Measurements from ENCODE around the gene TNPO3.
"Not testable (repeated sequence)": the region's sequence is repeated elsewhere in the genome, so short reads cannot be mapped to it uniquely, and the experiment has no call there.

Gene TNPO3

GRCh38 chr7:128921866-128922440 is 133.0 kb downstream of the TNPO3 start:
- no peak for DNase-seq (ENCODE audit: low read depth)

- DNase-seq (ENCODE audit: low read depth): no peak
Observed at GRCh38 chr7:128920913-128921582, 133.9 kb downstream of the TNPO3 start.

- no peak for DNase-seq (ENCODE audit: low read depth)
Observed at GRCh38 chr7:128919881-128920799, 134.8 kb downstream of the TNPO3 start.

GRCh38 chr7:128919241-128919640 is 135.7 kb downstream of the TNPO3 start:
- no peak for DNase-seq (ENCODE audit: low read depth)

GRCh38 chr7:128918016-128918665 is 136.8 kb downstream of the TNPO3 start:
- no peak for DNase-seq (ENCODE audit: low read depth)

DNA sequence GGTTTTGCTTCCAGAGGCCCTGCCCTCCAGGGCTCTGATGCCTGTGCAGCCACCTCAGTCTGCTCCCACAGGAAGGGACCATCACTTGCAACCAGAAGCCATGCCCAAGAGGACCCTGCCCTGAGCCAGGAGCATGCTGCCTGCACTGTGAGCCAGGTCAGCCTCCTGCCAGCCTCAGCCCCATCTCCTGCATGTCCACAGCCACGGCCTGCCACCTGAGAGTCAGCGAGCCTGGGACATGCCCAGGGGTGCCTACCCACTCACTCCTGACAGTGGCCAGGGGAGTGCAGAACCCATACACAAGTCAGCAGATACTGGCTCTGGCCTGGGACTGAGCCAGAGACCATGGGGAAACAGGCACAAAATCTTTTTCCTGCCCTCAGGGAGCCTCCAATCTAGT is 137.8 kb downstream of the TNPO3 start:
- no peak for DNase-seq (ENCODE audit: low read depth)

DNA sequence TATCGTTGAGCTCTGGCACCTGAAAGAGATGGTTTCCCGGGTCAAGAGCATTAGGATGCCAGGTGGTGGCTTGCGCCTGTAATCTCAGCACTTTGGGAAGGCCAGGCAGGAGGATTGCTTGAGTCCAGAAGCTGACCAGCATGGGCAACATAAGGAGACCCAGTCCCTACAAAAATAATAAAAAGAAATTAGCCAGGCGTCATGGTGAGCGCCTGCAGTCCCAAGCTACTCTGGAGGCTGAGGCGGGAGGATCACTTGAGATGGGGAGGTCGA is 138.3 kb downstream of the TNPO3 start:
- DNase-seq (ENCODE audit: low read depth): no peak

GRCh38 chr7:128915841-128916642 is 138.9 kb downstream of the TNPO3 start:
- DNase-seq (ENCODE audit: low read depth): no peak

DNA sequence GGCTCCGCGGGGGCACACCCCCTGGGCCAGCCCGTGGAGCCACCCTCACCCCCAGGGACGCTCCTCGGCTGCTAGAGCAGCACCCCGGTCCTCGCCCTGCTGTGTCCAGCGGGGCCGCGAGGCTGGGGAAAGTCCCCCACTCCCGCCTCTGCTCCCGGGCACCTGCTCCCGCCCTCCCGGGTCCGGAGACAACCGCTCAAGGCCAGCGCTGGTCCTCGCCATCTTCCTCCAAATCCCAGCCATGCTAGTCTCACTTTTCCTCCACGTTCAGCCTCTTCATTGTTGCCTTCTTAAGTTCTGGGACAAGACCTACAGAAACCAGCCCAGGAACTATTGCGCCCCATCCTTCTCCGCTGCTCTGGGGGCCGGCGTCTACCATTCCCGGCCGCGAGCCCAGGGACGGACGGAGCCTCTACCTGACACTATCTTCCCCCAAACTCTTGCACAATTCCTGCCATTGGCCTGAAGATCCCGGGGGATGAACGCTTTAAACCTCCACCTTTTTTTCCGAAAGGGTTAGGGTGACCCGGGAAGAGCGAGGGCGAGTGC is 139.6 kb downstream of the TNPO3 start:
- DNase-seq (ENCODE audit: low read depth): no peak

GRCh38 chr7:128914566-128915151 is 140.3 kb downstream of the TNPO3 start:
- DNase-seq (ENCODE audit: low read depth): no peak

DNA sequence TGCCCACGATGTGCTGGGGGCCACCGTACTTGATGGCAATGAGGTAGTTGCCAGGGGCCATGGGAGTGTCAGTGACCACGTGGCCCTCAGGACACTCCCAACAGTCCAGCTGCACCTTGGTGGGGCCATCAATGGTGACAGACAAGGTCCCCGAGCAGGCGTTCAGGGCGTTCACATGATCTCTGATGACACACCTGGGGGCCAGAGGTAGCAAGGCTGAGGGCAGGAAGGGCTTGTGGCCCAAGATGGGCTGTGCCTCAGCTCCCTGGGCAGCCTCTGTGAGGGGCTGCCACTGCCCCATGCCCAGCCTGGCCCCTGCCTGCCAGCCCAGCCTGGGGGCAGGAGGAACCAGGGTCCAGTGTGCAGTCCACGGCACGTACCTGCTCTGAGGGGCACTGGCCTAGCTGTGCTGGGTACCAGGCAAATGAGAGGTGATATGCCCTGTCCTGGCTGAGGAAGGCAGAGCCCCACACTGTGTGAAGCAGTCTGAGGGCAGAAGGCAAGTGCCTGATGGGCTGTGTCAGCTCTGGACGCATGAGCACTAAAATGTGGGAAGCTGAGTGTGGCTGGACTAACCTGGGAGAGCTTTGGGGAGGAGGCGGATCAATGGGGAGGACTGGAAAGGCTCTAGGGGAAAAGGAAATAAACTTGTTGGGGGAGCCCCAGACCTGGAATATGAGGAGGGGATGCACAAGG is 140.9 kb downstream of the TNPO3 start:
- no peak for DNase-seq (ENCODE audit: low read depth)

GRCh38 chr7:128912709-128913495 is 142.0 kb downstream of the TNPO3 start:
- not testable (repeated sequence) for DNase-seq (ENCODE audit: low read depth)

DNA sequence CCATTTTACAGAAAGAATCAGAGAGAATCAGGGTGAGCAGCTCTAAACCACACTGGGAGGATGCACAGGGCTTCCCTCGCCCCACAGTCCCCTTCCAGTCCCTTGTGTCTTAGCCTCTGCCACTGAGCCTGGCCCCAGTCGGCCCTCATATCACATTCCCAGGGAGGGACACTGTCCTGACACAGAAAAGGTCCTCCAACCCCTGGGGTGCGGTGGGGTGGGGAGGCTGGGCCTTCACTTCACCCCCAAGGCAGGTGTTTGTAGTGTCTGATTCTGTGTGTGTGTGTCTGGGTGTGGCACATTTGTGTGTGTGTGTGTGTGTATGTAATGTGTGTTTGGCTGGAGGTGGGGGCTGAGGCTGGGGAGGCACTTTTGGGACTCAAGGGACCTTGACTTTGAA is 142.6 kb downstream of the TNPO3 start:
- no peak for DNase-seq (ENCODE audit: low read depth)

DNA sequence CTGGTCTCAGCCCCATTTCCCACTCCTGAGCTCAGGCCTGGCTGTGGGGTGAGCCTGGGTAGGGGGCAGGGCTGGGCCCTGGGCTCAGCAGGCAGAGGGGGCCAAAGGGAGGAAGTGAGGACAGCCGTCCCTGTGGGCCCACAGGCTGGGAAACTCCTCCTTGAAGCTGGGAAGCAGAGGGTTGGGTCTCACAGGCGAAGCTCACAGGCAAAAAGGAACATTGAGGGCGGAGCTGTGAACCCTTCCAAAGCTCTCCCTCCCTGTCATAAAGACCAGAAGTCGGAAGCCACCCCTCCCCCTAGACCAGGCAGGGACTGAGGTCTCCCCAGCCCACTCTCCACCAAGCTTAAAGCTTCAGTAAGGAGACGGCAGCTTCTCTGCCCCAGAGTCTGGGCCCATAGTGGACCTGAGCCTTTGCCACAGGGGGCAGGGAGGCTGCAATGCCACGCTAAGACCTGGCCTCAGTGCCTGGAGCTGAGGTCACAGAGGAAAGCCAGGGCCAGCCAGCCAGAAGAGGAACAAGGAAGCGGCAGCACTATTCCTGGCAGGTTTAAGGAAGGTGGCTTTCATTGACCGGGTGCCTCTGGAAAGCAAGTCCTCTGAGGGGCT is 143.4 kb downstream of the TNPO3 start:
- no peak for DNase-seq (ENCODE audit: low read depth)

GRCh38 chr7:128910569-128910945 is 144.4 kb downstream of the TNPO3 start, which contains the start of gene KCP:
Gene KCP, minus strand, starts transcription at chr7:128910709. Its CDS starts 33 bp downstream, at chr7:128910676.
- DNase-seq (ENCODE audit: low read depth): no peak

- no peak for DNase-seq (ENCODE audit: low read depth)
Observed at GRCh38 chr7:128909625-128910568, 145.0 kb downstream of the TNPO3 start.

DNA sequence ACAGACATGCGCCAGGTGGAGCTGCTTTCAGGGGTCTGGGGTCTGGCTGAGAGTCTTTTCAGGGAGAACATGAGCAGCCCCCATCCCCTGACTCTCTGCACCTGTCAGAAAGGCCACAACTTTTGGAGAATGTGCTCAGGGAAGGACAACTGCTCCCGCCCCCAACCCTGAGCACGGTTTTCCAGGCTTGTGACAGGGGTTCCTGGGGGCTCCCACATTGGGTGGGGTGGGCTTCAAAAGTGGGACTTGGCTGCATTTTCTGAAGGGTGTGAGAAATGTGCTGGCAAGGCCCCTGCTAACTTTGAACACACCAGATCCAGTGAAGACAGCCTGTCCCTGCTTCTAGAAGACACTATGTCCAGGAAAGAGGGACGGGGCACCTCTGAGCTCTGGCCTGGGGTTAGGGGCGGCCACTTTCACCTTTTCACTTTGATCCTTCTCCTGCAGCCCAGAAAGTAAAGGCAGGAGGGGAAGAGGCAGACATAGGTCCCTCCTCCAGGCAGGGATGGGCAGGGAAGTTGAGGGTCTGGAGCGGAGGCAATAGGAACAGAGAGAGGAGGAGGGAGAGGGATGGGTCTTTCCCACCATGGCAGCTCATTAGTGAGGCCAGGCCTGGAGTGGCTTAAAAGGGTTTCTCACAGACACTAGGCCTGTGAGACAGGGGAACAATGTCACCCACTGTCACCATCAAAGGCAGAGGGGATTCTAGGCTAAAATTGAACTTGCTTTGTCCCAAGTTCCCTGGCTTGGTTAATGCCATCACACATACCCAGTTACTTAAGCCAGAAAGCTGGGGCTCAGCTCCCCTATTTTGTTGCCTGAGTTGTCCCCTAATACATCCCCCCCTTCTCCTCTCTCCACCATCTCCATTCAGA is 145.9 kb downstream of the TNPO3 start:
- no peak for DNase-seq (ENCODE audit: low read depth)
